ENCODE measurements around the gene TMEM258.

GRCh38 chr11:61816736-61817455 is 24.5 kb upstream of the TMEM258 start, which contains the start of gene FADS1:
- TF ChIP-seq CTCF (IDR thresholded peaks at IDR 0.05; ENCODE audit: low read depth, low read length, missing input control) (peak; percentile 47), SP1 (IDR thresholded peaks at IDR 0.05) (peak; percentile 40), TAF1 (conservative IDR thresholded peaks at IDR 0.05) (no peak), GABPA (IDR thresholded peaks at IDR 0.05 in 1 of 2, conservative IDR thresholded peaks at IDR 0.05 in 1 of 2) (no peak), MAX (IDR thresholded peaks at IDR 0.05) (no peak)
